ENCODE data around the gene ATP9A. TPM values are rescaled to one million over a fixed set of nuclear protein-coding genes. Genes with fewer than 3 reads are reported as not detected.

Gene ATP9A
- total and polyA plus RNA-seq, 10 of the 15 experiments (the other 5 are each of a cell fraction or from before 2014, with no cell fraction given) = 0.03 to 0.81 (median 0.14) TPM

DNA sequence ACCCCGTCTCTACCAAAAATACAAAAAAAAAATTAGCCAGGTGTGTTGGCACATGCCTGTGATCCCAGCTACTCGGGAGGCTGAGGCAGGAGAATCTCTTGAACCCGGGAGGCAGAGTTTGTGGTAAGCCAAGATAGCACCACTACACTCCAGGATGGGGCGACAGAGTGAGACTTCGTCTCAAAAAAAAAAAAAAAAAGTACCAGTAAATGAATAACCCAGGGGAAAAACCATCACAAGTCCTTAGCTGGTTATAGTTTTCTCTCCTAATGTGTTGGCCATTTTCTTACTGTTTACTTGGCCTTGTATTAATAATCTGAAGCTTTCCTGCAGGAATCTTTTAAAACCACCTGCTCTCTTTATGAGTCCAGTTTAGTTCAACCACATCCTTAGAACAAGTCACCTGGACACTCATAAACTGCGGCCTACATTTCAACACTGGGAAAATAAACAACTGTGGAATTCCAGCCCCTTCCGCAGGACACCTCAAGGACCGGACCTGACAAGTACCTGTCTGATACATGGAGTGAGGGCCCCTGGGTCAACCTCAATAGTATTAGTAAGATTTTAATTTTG lies 102.6 kb downstream of the ATP9A start (continued):
- TF ChIP-seq, protein P1, sequence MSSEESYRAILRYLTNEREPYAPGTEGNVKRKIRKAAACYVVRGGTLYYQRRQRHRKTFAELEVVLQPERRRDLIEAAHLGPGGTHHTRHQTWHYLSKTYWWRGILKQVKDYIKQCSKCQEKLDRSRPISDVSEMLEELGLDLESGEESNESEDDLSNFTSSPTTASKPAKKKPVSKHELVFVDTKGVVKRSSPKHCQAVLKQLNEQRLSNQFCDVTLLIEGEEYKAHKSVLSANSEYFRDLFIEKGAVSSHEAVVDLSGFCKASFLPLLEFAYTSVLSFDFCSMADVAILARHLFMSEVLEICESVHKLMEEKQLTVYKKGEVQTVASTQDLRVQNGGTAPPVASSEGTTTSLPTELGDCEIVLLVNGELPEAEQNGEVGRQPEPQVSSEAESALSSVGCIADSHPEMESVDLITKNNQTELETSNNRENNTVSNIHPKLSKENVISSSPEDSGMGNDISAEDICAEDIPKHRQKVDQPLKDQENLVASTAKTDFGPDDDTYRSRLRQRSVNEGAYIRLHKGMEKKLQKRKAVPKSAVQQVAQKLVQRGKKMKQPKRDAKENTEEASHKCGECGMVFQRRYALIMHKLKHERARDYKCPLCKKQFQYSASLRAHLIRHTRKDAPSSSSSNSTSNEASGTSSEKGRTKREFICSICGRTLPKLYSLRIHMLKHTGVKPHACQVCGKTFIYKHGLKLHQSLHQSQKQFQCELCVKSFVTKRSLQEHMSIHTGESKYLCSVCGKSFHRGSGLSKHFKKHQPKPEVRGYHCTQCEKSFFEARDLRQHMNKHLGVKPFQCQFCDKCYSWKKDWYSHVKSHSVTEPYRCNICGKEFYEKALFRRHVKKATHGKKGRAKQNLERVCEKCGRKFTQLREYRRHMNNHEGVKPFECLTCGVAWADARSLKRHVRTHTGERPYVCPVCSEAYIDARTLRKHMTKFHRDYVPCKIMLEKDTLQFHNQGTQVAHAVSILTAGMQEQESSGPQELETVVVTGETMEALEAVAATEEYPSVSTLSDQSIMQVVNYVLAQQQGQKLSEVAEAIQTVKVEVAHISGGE (CRISPR knock-in tag; IDR thresholded peaks at IDR 0.05) = no peak

DNA sequence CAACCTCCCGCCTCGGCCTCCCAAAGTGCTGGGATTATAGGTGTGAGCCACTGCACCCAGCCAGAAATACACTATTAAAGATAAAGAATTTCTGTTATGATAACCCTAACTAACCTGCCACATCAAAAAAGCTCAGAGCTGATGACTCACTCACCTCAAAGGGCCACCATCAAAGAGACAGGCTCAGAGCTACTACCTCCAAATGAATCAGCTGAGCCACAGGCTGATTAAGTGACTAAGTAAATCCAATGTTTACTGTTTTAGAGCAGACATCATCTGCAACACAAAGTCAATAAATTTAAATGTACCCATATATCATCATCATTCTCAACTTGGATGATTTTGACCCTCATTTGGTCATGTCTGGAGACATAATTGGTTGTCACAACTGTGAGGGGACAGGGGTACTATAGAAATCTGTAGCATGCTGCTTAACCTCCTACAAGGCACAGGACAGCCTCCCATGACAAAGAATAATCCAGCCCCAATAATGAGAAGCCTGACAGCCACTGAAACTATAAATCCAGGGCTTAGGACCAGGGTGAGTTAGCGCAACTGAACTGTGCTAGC lies 106.5 kb downstream of the ATP9A start:
- no peaks in the 10 kb centered on the region for H3K9me3 ChIP-seq (replicated peaks; ENCODE audit: control insufficient read depth, insufficient read depth, low read length)
- DNase-seq (ENCODE audit: low read depth, low spot score) (no peak), FAIRE-seq (no peak), ATAC-seq (peak; percentile 88)
- H3K4me2 ChIP-seq (ENCODE audit: control insufficient read depth, insufficient read depth) = no peak overlapping the region
- WGBS (ENCODE audit: insufficient coverage, insufficient replicate concordance, low lambda C conversion rate, missing lambda C conversion rate) = 31% methylated on average over 3 of the region's 3 CpGs
- SMC1A ChIA-PET (ENCODE audit: uncharacterized antibody, unreplicated experiment) = no interaction called here
- no peak overlapping the region for H3K27ac ChIP-seq (ENCODE audit: control insufficient read depth, insufficient read depth)
- no peaks in the 10 kb centered on the region for H4K20me1 ChIP-seq (ENCODE audit: control insufficient read depth, insufficient read depth)
- CTCF ChIA-PET = no interaction called here
- intact Hi-C loops (cut with micrococcal nuclease; ENCODE audit: unreplicated experiment) = no loop called here
- no peaks in the 10 kb centered on the region for H3K36me3 ChIP-seq (ENCODE audit: control insufficient read depth in 2 of 2, insufficient read depth in 2 of 2, low read length in 1 of 2)
- H2AFZ ChIP-seq (ENCODE audit: control insufficient read depth, low read depth, low read length) = no peak overlapping the region
- POLR2A ChIA-PET = interaction anchor here (0.7 kb wide), 1 partner anchor 260 kb away, joined by 3 read pairs; no protein-coding TSS in a partner anchor
- no peaks in the 10 kb centered on the region for H3K4me1 ChIP-seq (ENCODE audit: control insufficient read depth, insufficient read depth, low read length)
- in situ Hi-C loops (cut with MboI) = no loop called here
- no TSS peak for BruUV-seq (replicated peaks)
- no peaks in the 10 kb centered on the region for H3K79me2 ChIP-seq (ENCODE audit: control insufficient read depth, insufficient read depth, low read length)
- H3K27me3 ChIP-seq (replicated peaks in 1 of 2; ENCODE audit: control insufficient read depth in 2 of 2, insufficient read depth in 2 of 2, low read length in 1 of 2) = no peaks in the 10 kb centered on the region; a peak in 1 of 4 replicates
- H3K9ac ChIP-seq (ENCODE audit: control insufficient read depth, insufficient read depth, low read length) = no peak overlapping the region
- RAD21 ChIA-PET (ENCODE audit: unreplicated experiment) = no interaction called here
- H3K4me3 ChIP-seq = no peak overlapping the region
- TF ChIP-seq, protein P2, sequence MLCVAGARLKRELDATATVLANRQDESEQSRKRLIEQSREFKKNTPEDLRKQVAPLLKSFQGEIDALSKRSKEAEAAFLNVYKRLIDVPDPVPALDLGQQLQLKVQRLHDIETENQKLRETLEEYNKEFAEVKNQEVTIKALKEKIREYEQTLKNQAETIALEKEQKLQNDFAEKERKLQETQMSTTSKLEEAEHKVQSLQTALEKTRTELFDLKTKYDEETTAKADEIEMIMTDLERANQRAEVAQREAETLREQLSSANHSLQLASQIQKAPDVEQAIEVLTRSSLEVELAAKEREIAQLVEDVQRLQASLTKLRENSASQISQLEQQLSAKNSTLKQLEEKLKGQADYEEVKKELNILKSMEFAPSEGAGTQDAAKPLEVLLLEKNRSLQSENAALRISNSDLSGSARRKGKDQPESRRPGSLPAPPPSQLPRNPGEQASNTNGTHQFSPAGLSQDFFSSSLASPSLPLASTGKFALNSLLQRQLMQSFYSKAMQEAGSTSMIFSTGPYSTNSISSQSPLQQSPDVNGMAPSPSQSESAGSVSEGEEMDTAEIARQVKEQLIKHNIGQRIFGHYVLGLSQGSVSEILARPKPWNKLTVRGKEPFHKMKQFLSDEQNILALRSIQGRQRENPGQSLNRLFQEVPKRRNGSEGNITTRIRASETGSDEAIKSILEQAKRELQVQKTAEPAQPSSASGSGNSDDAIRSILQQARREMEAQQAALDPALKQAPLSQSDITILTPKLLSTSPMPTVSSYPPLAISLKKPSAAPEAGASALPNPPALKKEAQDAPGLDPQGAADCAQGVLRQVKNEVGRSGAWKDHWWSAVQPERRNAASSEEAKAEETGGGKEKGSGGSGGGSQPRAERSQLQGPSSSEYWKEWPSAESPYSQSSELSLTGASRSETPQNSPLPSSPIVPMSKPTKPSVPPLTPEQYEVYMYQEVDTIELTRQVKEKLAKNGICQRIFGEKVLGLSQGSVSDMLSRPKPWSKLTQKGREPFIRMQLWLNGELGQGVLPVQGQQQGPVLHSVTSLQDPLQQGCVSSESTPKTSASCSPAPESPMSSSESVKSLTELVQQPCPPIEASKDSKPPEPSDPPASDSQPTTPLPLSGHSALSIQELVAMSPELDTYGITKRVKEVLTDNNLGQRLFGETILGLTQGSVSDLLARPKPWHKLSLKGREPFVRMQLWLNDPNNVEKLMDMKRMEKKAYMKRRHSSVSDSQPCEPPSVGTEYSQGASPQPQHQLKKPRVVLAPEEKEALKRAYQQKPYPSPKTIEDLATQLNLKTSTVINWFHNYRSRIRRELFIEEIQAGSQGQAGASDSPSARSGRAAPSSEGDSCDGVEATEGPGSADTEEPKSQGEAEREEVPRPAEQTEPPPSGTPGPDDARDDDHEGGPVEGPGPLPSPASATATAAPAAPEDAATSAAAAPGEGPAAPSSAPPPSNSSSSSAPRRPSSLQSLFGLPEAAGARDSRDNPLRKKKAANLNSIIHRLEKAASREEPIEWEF (IDR thresholded peaks at IDR 0.05; ENCODE audit: insufficient replicate concordance, low read depth, low read length) = no peak
- TF ChIP-seq, protein P3, sequence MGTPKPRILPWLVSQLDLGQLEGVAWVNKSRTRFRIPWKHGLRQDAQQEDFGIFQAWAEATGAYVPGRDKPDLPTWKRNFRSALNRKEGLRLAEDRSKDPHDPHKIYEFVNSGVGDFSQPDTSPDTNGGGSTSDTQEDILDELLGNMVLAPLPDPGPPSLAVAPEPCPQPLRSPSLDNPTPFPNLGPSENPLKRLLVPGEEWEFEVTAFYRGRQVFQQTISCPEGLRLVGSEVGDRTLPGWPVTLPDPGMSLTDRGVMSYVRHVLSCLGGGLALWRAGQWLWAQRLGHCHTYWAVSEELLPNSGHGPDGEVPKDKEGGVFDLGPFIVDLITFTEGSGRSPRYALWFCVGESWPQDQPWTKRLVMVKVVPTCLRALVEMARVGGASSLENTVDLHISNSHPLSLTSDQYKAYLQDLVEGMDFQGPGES (IDR thresholded peaks at IDR 0.05) = no peak
- no peak for TF ChIP-seq MTA3 (IDR thresholded peaks at IDR 0.05; ENCODE audit: borderline replicate concordance, low read length)
- TF ChIP-seq NR2F1 (conservative IDR thresholded peaks at IDR 0.05) = no peak
- TF ChIP-seq DPF2 (IDR thresholded peaks at IDR 0.05) = no peak
- peak; percentile 62 for TF ChIP-seq RUNX3 (IDR thresholded peaks at IDR 0.05; ENCODE audit: low read length)
- no peak for TF ChIP-seq PAX5 (IDR thresholded peaks at IDR 0.05; ENCODE audit: borderline replicate concordance, low read depth, low read length)
- TF ChIP-seq, protein P4, sequence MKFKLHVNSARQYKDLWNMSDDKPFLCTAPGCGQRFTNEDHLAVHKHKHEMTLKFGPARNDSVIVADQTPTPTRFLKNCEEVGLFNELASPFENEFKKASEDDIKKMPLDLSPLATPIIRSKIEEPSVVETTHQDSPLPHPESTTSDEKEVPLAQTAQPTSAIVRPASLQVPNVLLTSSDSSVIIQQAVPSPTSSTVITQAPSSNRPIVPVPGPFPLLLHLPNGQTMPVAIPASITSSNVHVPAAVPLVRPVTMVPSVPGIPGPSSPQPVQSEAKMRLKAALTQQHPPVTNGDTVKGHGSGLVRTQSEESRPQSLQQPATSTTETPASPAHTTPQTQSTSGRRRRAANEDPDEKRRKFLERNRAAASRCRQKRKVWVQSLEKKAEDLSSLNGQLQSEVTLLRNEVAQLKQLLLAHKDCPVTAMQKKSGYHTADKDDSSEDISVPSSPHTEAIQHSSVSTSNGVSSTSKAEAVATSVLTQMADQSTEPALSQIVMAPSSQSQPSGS (IDR thresholded peaks at IDR 0.05; ENCODE audit: low read length) = no peak
- no peak for TF ChIP-seq EGR1 (IDR thresholded peaks at IDR 0.05; ENCODE audit: borderline replicate concordance in 1 of 2, low read depth in 2 of 2, low read length in 2 of 2)
- peak; percentile 23; the same call in 1 of the 2 replicates for TF ChIP-seq MTA2 (IDR thresholded peaks at IDR 0.05; ENCODE audit: low read depth)

All from GM12878 (cell line).